SK-N-SH (cell line): ENCODE data around the gene USP32. TPM values are rescaled to one million over a fixed set of nuclear protein-coding genes. Genes with fewer than 3 reads are reported as not detected.

Experiments used
- CTCF ChIA-PET: fragments of 300-600, 350-600 bp; formaldehyde crosslinking; extraction: SDS; loops from one replicate; lab custom pipeline; 2021; lab: Yijun Ruan, JAX
- POLR2A ChIA-PET: fragments of 350-600 bp; sonication (Branson Sonifier 250); formaldehyde crosslinking; extraction: SDS; loops from one replicate; lab custom pipeline; 2020; ENCODE audit warnings: antibody characterized with exemption, inconsistent platforms; lab: Yijun Ruan, JAX
- DNase-seq: peaks from one replicate; pipeline ENCODE4 v3.0.0; 2012
- H2AFZ ChIP-seq: fragments of 200-600 bp; sonication (generic); 2 replicates; pipeline ENCODE4 v1.8.1; 2016; ENCODE audit warnings: antibody characterized with exemption, mild to moderate bottlenecking, low read depth
- H3F3A ChIP-seq: fragments of 200-600 bp; sonication (generic); replicated peaks from 2 replicates; pipeline ENCODE3; 2016; ENCODE audit warnings: antibody characterized with exemption, mild to moderate bottlenecking; ENCODE audit not compliant: insufficient read depth
- H3K27ac ChIP-seq, 2 experiments: fragments of 200-500 bp in 1 of 2; fragments of 200-600 bp in 1 of 2; sonication (Bioruptor generic) in 1 of 2; sonication (generic), shearing (Covaris generic) in 1 of 2; 2 replicates each; pipeline versions ENCODE4 v1.5.1 to v1.6.1; 2014 to 2016; ENCODE audit warnings: low read depth in 2 of 2, inconsistent platforms in 1 of 2, low read length in 1 of 2, mild to moderate bottlenecking in 1 of 2, mixed read lengths in 1 of 2
- H3K27me3 ChIP-seq: fragments of 200-600 bp; sonication (generic), shearing (Covaris generic); 2 replicates; pipeline ENCODE4 v1.6.1; 2016; ENCODE audit warnings: mixed run types; ENCODE audit not compliant: insufficient read depth
- H3K36me3 ChIP-seq, 2 experiments: fragments of 200-500 bp in 1 of 2; fragments of 200-600 bp in 1 of 2; sonication (Bioruptor generic) in 1 of 2; sonication (generic) in 1 of 2; replicated peaks in 1 of 2; 2 replicates each; pipeline versions ENCODE3 to v1.5.1; 2014 to 2016; ENCODE audit warnings: low read length in 1 of 2, mild to moderate bottlenecking in 1 of 2; ENCODE audit not compliant: insufficient read depth in 2 of 2, control insufficient read depth in 1 of 2
- H3K4me1 ChIP-seq, 2 experiments: fragments of 200-500 bp in 1 of 2; fragments of 200-600 bp in 1 of 2; sonication (Bioruptor generic) in 1 of 2; sonication (generic), shearing (Covaris generic) in 1 of 2; 2 replicates each; pipeline versions ENCODE4 v1.5.1 to v1.6.1; 2014 to 2016; ENCODE audit warnings: low read depth in 1 of 2, low read length in 1 of 2, mixed run types in 1 of 2; ENCODE audit not compliant: insufficient read depth in 2 of 2, control insufficient read depth in 1 of 2
- H3K4me2 ChIP-seq: fragments of 200-600 bp; sonication (generic), shearing (Covaris generic); 2 replicates; pipeline ENCODE4 v1.6.1; 2017; ENCODE audit warnings: mixed run types
- H3K4me3 ChIP-seq, 2 experiments: fragments of 200-500 bp in 1 of 2; fragments of 200-600 bp in 1 of 2; sonication (Bioruptor generic) in 1 of 2; sonication (generic), shearing (Covaris generic) in 1 of 2; 2 replicates each; pipeline versions ENCODE4 v1.5.1 to v1.8.1; 2014 to 2016; ENCODE audit warnings: low read depth in 2 of 2, inconsistent platforms in 1 of 2, low read length in 1 of 2, mild to moderate bottlenecking in 1 of 2, mixed read lengths in 1 of 2, moderate library complexity in 1 of 2
- H3K79me2 ChIP-seq: fragments of 200-600 bp; sonication (generic); 2 replicates; pipeline ENCODE4 v1.8.1; 2017; ENCODE audit warnings: mild to moderate bottlenecking; ENCODE audit not compliant: insufficient read depth
- H3K9ac ChIP-seq: fragments of 200-600 bp; sonication (generic); 2 replicates; pipeline ENCODE4 v1.6.1; 2017; ENCODE audit warnings: mixed run types
- H3K9me2 ChIP-seq: fragments of 200-600 bp; sonication (generic); 2 replicates; pipeline ENCODE4 v1.6.1; 2017; ENCODE audit warnings: mixed run types
- H3K9me3 ChIP-seq: fragments of 200-600 bp; sonication (generic); 2 replicates; pipeline ENCODE4 v1.6.1; 2017; ENCODE audit warnings: mixed run types, mild to moderate bottlenecking, moderate library complexity
- H4K20me1 ChIP-seq: fragments of 200-600 bp; sonication (generic); 2 replicates; pipeline ENCODE4 v1.6.1; 2017; ENCODE audit warnings: mild to moderate bottlenecking, mixed run types; ENCODE audit not compliant: insufficient read depth
- CHD2 ChIP-seq: fragments of 150-350 bp; IDR thresholded peaks from 2 replicates; pipeline ENCODE4 v1.6.1; 2018; ENCODE audit warnings: low read length; ENCODE audit not compliant: partially characterized antibody
- FOSL2 ChIP-seq: IDR thresholded peaks from 2 replicates; pipeline ENCODE4 v1.4.0; 2012; ENCODE audit warnings: low read depth, mild to moderate bottlenecking, moderate library complexity, borderline replicate concordance
- GABPA ChIP-seq: IDR thresholded peaks from 2 replicates; pipeline ENCODE4 v1.4.0; 2012; ENCODE audit warnings: low read depth, mild to moderate bottlenecking
- MEF2A ChIP-seq: IDR thresholded peaks from 2 replicates; pipeline ENCODE4 v1.4.0; 2012; ENCODE audit warnings: low read depth, borderline replicate concordance
- NFIC ChIP-seq: IDR thresholded peaks from 2 replicates; pipeline ENCODE4 v1.4.0; 2012; ENCODE audit warnings: borderline replicate concordance
- NRF1 ChIP-seq: IDR thresholded peaks from 2 replicates; pipeline ENCODE4 v1.6.1; 2012; ENCODE audit warnings: low read depth, mild to moderate bottlenecking, low read length
- PBX3 ChIP-seq: IDR thresholded peaks from 2 replicates; pipeline ENCODE4; 2012
- POLR2AphosphoS5 ChIP-seq: IDR thresholded peaks from 2 replicates; pipeline ENCODE4 v1.6.1; 2012; ENCODE audit warnings: low read depth, low read length
- RFX5 ChIP-seq: IDR thresholded peaks from 2 replicates; pipeline ENCODE4 v1.6.1; 2012; ENCODE audit warnings: mild to moderate bottlenecking, improper control_type of control experiment, low read length
- RXRA ChIP-seq: IDR thresholded peaks from 2 replicates; pipeline ENCODE4 v1.4.0; 2012; ENCODE audit warnings: low read depth, mild to moderate bottlenecking, borderline replicate concordance
- SIN3A ChIP-seq: IDR thresholded peaks from 2 replicates; pipeline ENCODE4 v1.6.1; 2012; ENCODE audit warnings: low read depth, mild to moderate bottlenecking, low read length, moderate library complexity, borderline replicate concordance
- TAF1 ChIP-seq: IDR thresholded peaks from 2 replicates; pipeline ENCODE4 v1.6.1; 2012; ENCODE audit warnings: low read depth, mild to moderate bottlenecking, low read length, moderate library complexity, borderline replicate concordance
- TEAD4 ChIP-seq: IDR thresholded peaks from 2 replicates; pipeline ENCODE4 v1.4.0; 2012; ENCODE audit warnings: mild to moderate bottlenecking, borderline replicate concordance; ENCODE audit not compliant: insufficient read depth
- USF1 ChIP-seq: IDR thresholded peaks from 2 replicates; pipeline ENCODE4 v1.4.0; 2012; ENCODE audit warnings: low read depth, borderline replicate concordance
- YY1 ChIP-seq: IDR thresholded peaks from 2 replicates; pipeline ENCODE4 v1.4.0; 2012; ENCODE audit warnings: low read depth, mild to moderate bottlenecking
- ZBTB33 ChIP-seq: IDR thresholded peaks from 2 replicates; pipeline ENCODE4 v1.4.0; 2012; ENCODE audit warnings: low read depth, borderline replicate concordance
- WGBS: methylation state at CpG from one replicate; pipeline ENCODE4 v1.1.6; 2017; ENCODE audit warnings: low lambda C conversion rate; 5-methylcytosine and 5-hydroxymethylcytosine counted together
- polyA plus RNA-seq, 3 experiments: library from polyadenylated mRNA; depleted of rRNA; stranded (reverse); fragments of >200 nt; gene quantifications; 2 replicates each; pipeline ENCODE4 v1.2.3, GENCODE V29; 2012

Gene USP32
- polyA plus RNA-seq, 1 of the 3 experiments (the other 2 are of a cell fraction): 25.6 TPM

GRCh38 chr17:60300949-60301348 is 91.0 kb downstream of the USP32 start:
- H3K9me3 ChIP-seq: no peaks in the 10 kb centered on the region
- H3K9me2 ChIP-seq: no peaks in the 10 kb centered on the region
- H3K4me1 ChIP-seq: no peaks in the 10 kb centered on the region; a peak in 1 of 4 replicates
- DNase-seq: no peak
- no peaks in the 10 kb centered on the region for H3F3A ChIP-seq
- ChIA-PET CTCF (interaction anchor here (1.2 kb wide), 1 partner anchor 33 kb away, joined by 3 read pairs; no protein-coding TSS in a partner anchor), POLR2A (no interaction called here)
- no peak overlapping the region for H3K27ac ChIP-seq
- no peak overlapping the region for H2AFZ ChIP-seq
- peaks cover 58% of the 10 kb centered on the region for H3K79me2 ChIP-seq
- H3K4me2 ChIP-seq: no peak overlapping the region
- no peak overlapping the region for H3K4me3 ChIP-seq
- peaks cover 14 to 20% of the 10 kb centered on the region in 2 experiments for H3K36me3 ChIP-seq
- 31% methylated on average over 1 of the region's 1 CpG for WGBS
- no peaks in the 10 kb centered on the region for H3K27me3 ChIP-seq
- TF ChIP-seq NFIC (no peak), FOSL2 (no peak), CHD2 (no peak), TEAD4 (no peak), RXRA (no peak), POLR2AphosphoS5 (no peak), TAF1 (no peak), NRF1 (no peak)
- H4K20me1 ChIP-seq: peaks cover 13% of the 10 kb centered on the region; the same call in 1 of the 2 replicates
- H3K9ac ChIP-seq: no peak overlapping the region

GRCh38 chr17:60300011-60300410 is 91.9 kb downstream of the USP32 start:
- CTCF ChIA-PET: interaction anchor here (1.2 kb wide), 1 partner anchor 22 kb away, joined by 4 read pairs; no protein-coding TSS in a partner anchor
- Histone ChIP-seq H3K79me2 (peaks cover 49% of the 10 kb centered on the region), H4K20me1 (peaks cover 13% of the 10 kb centered on the region; the same call in 1 of the 2 replicates), H3K9ac (no peak overlapping the region), H3K27me3 (no peaks in the 10 kb centered on the region), H3K9me3 (no peaks in the 10 kb centered on the region), H2AFZ (no peak overlapping the region), H3K36me3 (peaks cover 14 to 23% of the 10 kb centered on the region in 2 experiments), H3F3A (no peaks in the 10 kb centered on the region), H3K9me2 (no peaks in the 10 kb centered on the region), H3K27ac (no peak overlapping the region), H3K4me2 (no peak overlapping the region), H3K4me1 (no peaks in the 10 kb centered on the region; a peak in 1 of 4 replicates), H3K4me3 (no peak overlapping the region)
- TF ChIP-seq SIN3A (no peak), GABPA (no peak), USF1 (no peak), YY1 (no peak), MEF2A (no peak), PBX3 (no peak), RFX5 (no peak), CHD2 (no peak), ZBTB33 (no peak)
- WGBS: 96% methylated on average over 2 of the region's 2 CpGs
- no peak for DNase-seq
- POLR2A ChIA-PET: no interaction called here
